ENCODE data around the gene SEMA7A.

Gene SEMA7A

DNA sequence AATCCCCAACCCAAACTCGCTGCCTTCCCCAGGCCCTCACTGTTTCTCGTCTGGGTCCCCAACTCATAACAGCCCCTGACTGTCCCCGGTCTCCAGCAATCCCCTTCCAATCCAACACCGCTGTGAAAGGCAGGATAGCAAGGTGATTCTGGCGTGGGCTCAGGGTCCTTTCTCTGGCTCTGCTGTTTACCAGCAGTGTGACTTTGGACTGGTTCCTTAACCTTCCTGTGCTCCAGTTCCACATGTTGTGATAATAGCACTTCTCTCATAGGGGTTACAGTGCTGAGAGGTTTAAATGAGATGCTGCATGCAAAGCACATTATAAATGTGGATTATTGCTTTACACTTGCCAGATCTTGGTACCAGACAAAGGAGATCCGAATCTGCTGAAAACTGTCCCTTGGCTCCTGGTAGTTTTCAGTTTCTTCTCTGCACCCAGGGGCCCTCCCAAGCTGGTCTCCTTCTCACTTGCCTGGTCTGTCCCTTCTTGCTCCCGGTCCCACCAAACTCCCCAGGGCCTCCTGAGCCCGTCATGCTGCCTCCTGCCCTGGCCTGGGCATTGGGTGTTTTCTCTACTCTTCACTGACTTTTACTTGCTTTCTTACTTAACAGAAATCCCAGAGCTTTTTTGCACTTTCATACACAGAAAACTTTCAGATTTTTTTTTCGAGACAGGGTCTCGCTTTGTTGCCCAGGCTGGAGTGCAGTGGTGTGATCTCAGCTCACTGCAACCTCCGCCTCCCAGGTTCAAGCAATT is 39.5 kb downstream of the SEMA7A start:
- H3F3A ChIP-seq (ENCODE audit: insufficient read depth, low read length) = no peaks in the 10 kb centered on the region
- H3K79me2 ChIP-seq (ENCODE audit: low read length) = no peaks in the 10 kb centered on the region
- no peaks in the 10 kb centered on the region for H3K9me2 ChIP-seq (replicated peaks; ENCODE audit: insufficient read depth, low read length)
- no peaks in the 10 kb centered on the region for H3K27me3 ChIP-seq (replicated peaks; ENCODE audit: insufficient read depth, low read length)
- H3K9ac ChIP-seq (ENCODE audit: low read length) = no peak overlapping the region
- peaks cover 15% of the 10 kb centered on the region for H3K4me1 ChIP-seq (ENCODE audit: low read length)
- H3K4me2 ChIP-seq (ENCODE audit: low read depth, low read length) = no peak overlapping the region
- no peak for TF ChIP-seq EZH2 (optimal IDR thresholded peaks at IDR 0.05; ENCODE audit: low read depth, low read length)
- no peak for TF ChIP-seq EZH2phosphoT487 (IDR thresholded peaks at IDR 0.05; ENCODE audit: low read length)
- no peak for TF ChIP-seq CTCF (IDR thresholded peaks at IDR 0.05; ENCODE audit: low read length)
- no peak overlapping the region for H2AFZ ChIP-seq (ENCODE audit: low read length)
- H3K36me3 ChIP-seq (replicated peaks; ENCODE audit: insufficient read depth, low read length) = no peaks in the 10 kb centered on the region
- no peaks in the 10 kb centered on the region for H4K20me1 ChIP-seq (ENCODE audit: insufficient read depth, low read length)
- H3K4me3 ChIP-seq (ENCODE audit: low read length) = no peak overlapping the region
- no peak overlapping the region for H3K27ac ChIP-seq (ENCODE audit: low read length)
- DNase-seq = peak; percentile 5
- H3K9me3 ChIP-seq (replicated peaks; ENCODE audit: insufficient read depth, low read length) = no peaks in the 10 kb centered on the region

DNA sequence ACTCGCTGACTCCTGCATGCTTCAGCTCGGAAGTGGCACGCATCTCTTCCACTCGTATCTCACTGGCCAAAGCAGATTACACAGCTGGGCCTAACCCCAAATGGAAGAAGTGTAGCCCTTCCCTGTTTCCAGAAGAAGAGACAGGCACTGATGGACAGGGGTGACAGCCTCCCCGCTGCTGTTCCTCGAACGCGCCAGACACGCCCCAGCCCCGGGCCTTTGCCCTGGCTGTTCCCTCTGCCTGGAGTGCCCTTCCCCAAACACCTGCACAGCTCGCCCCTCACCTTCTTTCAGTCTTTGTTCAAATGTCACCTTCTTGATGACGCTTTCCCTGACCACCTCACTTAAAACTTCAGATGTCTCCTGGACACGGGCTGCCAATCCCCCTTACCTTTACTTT is 40.3 kb downstream of the SEMA7A start:
- Histone ChIP-seq H3K9me3 (replicated peaks; ENCODE audit: insufficient read depth, low read length) (no peaks in the 10 kb centered on the region), H3K27me3 (replicated peaks; ENCODE audit: insufficient read depth, low read length) (no peaks in the 10 kb centered on the region), H4K20me1 (ENCODE audit: insufficient read depth, low read length) (no peaks in the 10 kb centered on the region), H3K4me1 (ENCODE audit: low read length) (peaks cover 15% of the 10 kb centered on the region), H3F3A (ENCODE audit: insufficient read depth, low read length) (no peaks in the 10 kb centered on the region), H3K9ac (ENCODE audit: low read length) (no peak overlapping the region), H3K4me3 (ENCODE audit: low read length) (no peak overlapping the region), H3K27ac (ENCODE audit: low read length) (no peak overlapping the region), H3K9me2 (replicated peaks; ENCODE audit: insufficient read depth, low read length) (no peaks in the 10 kb centered on the region), H3K4me2 (ENCODE audit: low read depth, low read length) (no peak overlapping the region), H2AFZ (ENCODE audit: low read length) (no peak overlapping the region), H3K36me3 (replicated peaks; ENCODE audit: insufficient read depth, low read length) (no peaks in the 10 kb centered on the region), H3K79me2 (ENCODE audit: low read length) (no peaks in the 10 kb centered on the region)
- TF ChIP-seq EZH2phosphoT487 (IDR thresholded peaks at IDR 0.05; ENCODE audit: low read length) (no peak), CTCF (IDR thresholded peaks at IDR 0.05; ENCODE audit: low read length) (no peak), EZH2 (optimal IDR thresholded peaks at IDR 0.05; ENCODE audit: low read depth, low read length) (no peak)
- DNase-seq = peak; percentile 4

GRCh38 chr15:74392902-74393301 is 40.9 kb downstream of the SEMA7A start:
- TF ChIP-seq CTCF (IDR thresholded peaks at IDR 0.05; ENCODE audit: low read length) (no peak), EZH2phosphoT487 (IDR thresholded peaks at IDR 0.05; ENCODE audit: low read length) (no peak), EZH2 (optimal IDR thresholded peaks at IDR 0.05; ENCODE audit: low read depth, low read length) (no peak)
- Histone ChIP-seq H3K4me2 (ENCODE audit: low read depth, low read length) (no peak overlapping the region), H3K79me2 (ENCODE audit: low read length) (no peaks in the 10 kb centered on the region), H3K9me2 (replicated peaks; ENCODE audit: insufficient read depth, low read length) (no peaks in the 10 kb centered on the region), H4K20me1 (ENCODE audit: insufficient read depth, low read length) (no peaks in the 10 kb centered on the region), H3F3A (ENCODE audit: insufficient read depth, low read length) (no peaks in the 10 kb centered on the region), H3K27ac (ENCODE audit: low read length) (no peak overlapping the region), H3K36me3 (replicated peaks; ENCODE audit: insufficient read depth, low read length) (no peaks in the 10 kb centered on the region), H3K9me3 (replicated peaks; ENCODE audit: insufficient read depth, low read length) (no peaks in the 10 kb centered on the region), H3K4me1 (ENCODE audit: low read length) (peaks cover 11% of the 10 kb centered on the region), H2AFZ (ENCODE audit: low read length) (no peak overlapping the region), H3K4me3 (ENCODE audit: low read length) (no peak overlapping the region), H3K9ac (ENCODE audit: low read length) (no peak overlapping the region), H3K27me3 (replicated peaks; ENCODE audit: insufficient read depth, low read length) (no peaks in the 10 kb centered on the region)
- no peak for DNase-seq
